ENCODE results near the gene ASPSCR1. TPM values are rescaled to one million over a fixed set of nuclear protein-coding genes. Genes with fewer than 3 reads are reported as not detected.
A peak's percentile ranks its signal among the peaks of the same experiment; 100 is the strongest.
"Not testable (repeated sequence)": the region's sequence is repeated elsewhere in the genome, so short reads cannot be mapped to it uniquely, and the experiment has no call there.

Gene ASPSCR1
- total and polyA plus RNA-seq, 9 donors, result 22.5 to 35.9 (median 27.5) TPM

- whole genome bisulfite sequencing (ENCODE audit: insufficient coverage), result 30% methylated on average over 7 of the region's 12 CpGs
These were observed 35.3 kb upstream of the ASPSCR1 start for GRCh38 chr17:81942167-81942553.

GRCh38 chr17:81944858-81945257, 32.6 kb upstream of the ASPSCR1 start:
- Histone ChIP-seq H3K4me3 (ENCODE audit: low read length) (no peak overlapping the region), H3K9me3 (replicated peaks; ENCODE audit: control insufficient read depth, low read depth, low read length) (no peaks in the 10 kb centered on the region), H3K27me3 (ENCODE audit: control insufficient read depth, insufficient read depth, low read length) (peaks cover 13% of the 10 kb centered on the region), H3K27ac (ENCODE audit: low read length) (no peak overlapping the region), H3K4me1 (ENCODE audit: control insufficient read depth, insufficient read depth, low read length) (peaks cover 27% of the 10 kb centered on the region), H3K36me3 (ENCODE audit: control insufficient read depth, insufficient read depth, low read length) (no peaks in the 10 kb centered on the region)
- DNase-seq, result no peak
- WGBS (ENCODE audit: insufficient coverage), result 84% methylated on average over 6 of the region's 9 CpGs

More at GRCh38 chr17:81942167-81942553, 35.3 kb upstream of the ASPSCR1 start:
- H3K27me3 ChIP-seq (ENCODE audit: control insufficient read depth, insufficient read depth, low read length), result peaks cover 13% of the 10 kb centered on the region
- H3K4me1 ChIP-seq (ENCODE audit: control insufficient read depth, insufficient read depth, low read length), result peaks cover 48% of the 10 kb centered on the region
- peak overlapping the region; percentile 89 for H3K27ac ChIP-seq (ENCODE audit: low read length)
- peak overlapping the region; percentile 13 for H3K4me3 ChIP-seq (ENCODE audit: low read length)
- H3K9me3 ChIP-seq (replicated peaks; ENCODE audit: control insufficient read depth, low read depth, low read length), result no peaks in the 10 kb centered on the region
- DNase-seq, result no peak
- no peaks in the 10 kb centered on the region for H3K36me3 ChIP-seq (ENCODE audit: control insufficient read depth, insufficient read depth, low read length)

GRCh38 chr17:81947189-81947588, 30.2 kb upstream of the ASPSCR1 start, which contains the start of gene MYADML2:
Gene MYADML2 (minus strand): TSS chr17:81947233. CDS start chr17:81941741, 5,492 bp downstream.
- no peaks in the 10 kb centered on the region for H3K9me3 ChIP-seq (replicated peaks; ENCODE audit: control insufficient read depth, low read depth, low read length)
- no peaks in the 10 kb centered on the region for H3K36me3 ChIP-seq (ENCODE audit: control insufficient read depth, insufficient read depth, low read length)
- DNase-seq, result no peak
- WGBS (ENCODE audit: insufficient coverage), result 90% methylated on average over 6 of the region's 13 CpGs
- no peak within 1 kb of the TSS for H3K27ac ChIP-seq (ENCODE audit: low read length)
- H3K4me3 ChIP-seq (ENCODE audit: low read length), result no peak within 1 kb of the TSS
- H3K27me3 ChIP-seq (ENCODE audit: control insufficient read depth, insufficient read depth, low read length), result peaks cover 10% of the 10 kb centered on the region
- H3K4me1 ChIP-seq (ENCODE audit: control insufficient read depth, insufficient read depth, low read length), result peaks cover 4% of the 10 kb centered on the region

- no peak overlapping the region for H3K27ac ChIP-seq (ENCODE audit: low read length)
- no peaks in the 10 kb centered on the region for H3K36me3 ChIP-seq (ENCODE audit: control insufficient read depth, insufficient read depth, low read length)
- H3K4me1 ChIP-seq (ENCODE audit: control insufficient read depth, insufficient read depth, low read length), result no peaks in the 10 kb centered on the region
- DNase-seq, result no peak
- WGBS (ENCODE audit: insufficient coverage), result 69% methylated on average over 12 of the region's 17 CpGs
- peaks cover 9% of the 10 kb centered on the region for H3K27me3 ChIP-seq (ENCODE audit: control insufficient read depth, insufficient read depth, low read length)
- H3K4me3 ChIP-seq (ENCODE audit: low read length), result no peak overlapping the region
- H3K9me3 ChIP-seq (replicated peaks; ENCODE audit: control insufficient read depth, low read depth, low read length), result no peaks in the 10 kb centered on the region
These were observed 28.6 kb upstream of the ASPSCR1 start for GRCh38 chr17:81948635-81949378.

GRCh38 chr17:81950501-81950900, 26.9 kb upstream of the ASPSCR1 start:
- Histone ChIP-seq H3K4me1 (ENCODE audit: control insufficient read depth, insufficient read depth, low read length) (no peaks in the 10 kb centered on the region), H3K36me3 (ENCODE audit: control insufficient read depth, insufficient read depth, low read length) (no peaks in the 10 kb centered on the region), H3K27ac (ENCODE audit: low read length) (no peak overlapping the region), H3K4me3 (ENCODE audit: low read length) (no peak overlapping the region), H3K9me3 (replicated peaks; ENCODE audit: control insufficient read depth, low read depth, low read length) (no peaks in the 10 kb centered on the region), H3K27me3 (ENCODE audit: control insufficient read depth, insufficient read depth, low read length) (peaks cover 2% of the 10 kb centered on the region)
- DNase-seq, result no peak
- WGBS (ENCODE audit: insufficient coverage), result 91% methylated on average over 10 of the region's 15 CpGs

GRCh38 chr17:81951785-81952684, 25.4 kb upstream of the ASPSCR1 start:
- Histone ChIP-seq H3K27me3 (ENCODE audit: control insufficient read depth, insufficient read depth, low read length) (peaks cover 4% of the 10 kb centered on the region), H3K36me3 (ENCODE audit: control insufficient read depth, insufficient read depth, low read length) (no peaks in the 10 kb centered on the region), H3K4me3 (ENCODE audit: low read length) (no peak overlapping the region), H3K9me3 (replicated peaks; ENCODE audit: control insufficient read depth, low read depth, low read length) (no peaks in the 10 kb centered on the region), H3K4me1 (ENCODE audit: control insufficient read depth, insufficient read depth, low read length) (no peaks in the 10 kb centered on the region), H3K27ac (ENCODE audit: low read length) (no peak overlapping the region)
- WGBS (ENCODE audit: insufficient coverage), result 77% methylated on average over 8 of the region's 13 CpGs
- DNase-seq, result no peak

- DNase-seq, result no peak
- Histone ChIP-seq H3K27me3 (ENCODE audit: control insufficient read depth, insufficient read depth, low read length) (peaks cover 8% of the 10 kb centered on the region), H3K27ac (ENCODE audit: low read length) (no peak overlapping the region), H3K4me3 (ENCODE audit: low read length) (no peak overlapping the region), H3K4me1 (ENCODE audit: control insufficient read depth, insufficient read depth, low read length) (no peaks in the 10 kb centered on the region), H3K36me3 (ENCODE audit: control insufficient read depth, insufficient read depth, low read length) (no peaks in the 10 kb centered on the region), H3K9me3 (replicated peaks; ENCODE audit: control insufficient read depth, low read depth, low read length) (no peaks in the 10 kb centered on the region)
- 68% methylated on average over 14 of the region's 16 CpGs for WGBS (ENCODE audit: insufficient coverage)
These were observed 24.6 kb upstream of the ASPSCR1 start for GRCh38 chr17:81952792-81953228.

- not testable (repeated sequence) for DNase-seq; H3K27ac ChIP-seq (ENCODE audit: low read length); H3K9me3 ChIP-seq (replicated peaks; ENCODE audit: control insufficient read depth, low read depth, low read length); H3K4me1 ChIP-seq (ENCODE audit: control insufficient read depth, insufficient read depth, low read length); H3K36me3 ChIP-seq (ENCODE audit: control insufficient read depth, insufficient read depth, low read length); H3K4me3 ChIP-seq (ENCODE audit: low read length)
- 60% methylated on average over 3 of the region's 5 CpGs for WGBS (ENCODE audit: insufficient coverage)
- H3K27me3 ChIP-seq (ENCODE audit: control insufficient read depth, insufficient read depth, low read length), result peaks cover 15% of the 10 kb centered on the region
These were observed 24.0 kb upstream of the ASPSCR1 start for GRCh38 chr17:81953443-81953842.

GRCh38 chr17:81954131-81955057, 23.0 kb upstream of the ASPSCR1 start:
- Histone ChIP-seq H3K4me1 (ENCODE audit: control insufficient read depth, insufficient read depth, low read length) (peaks cover 8% of the 10 kb centered on the region), H3K27ac (ENCODE audit: low read length) (no peak overlapping the region), H3K36me3 (ENCODE audit: control insufficient read depth, insufficient read depth, low read length) (no peaks in the 10 kb centered on the region), H3K4me3 (ENCODE audit: low read length) (no peak overlapping the region), H3K27me3 (ENCODE audit: control insufficient read depth, insufficient read depth, low read length) (peaks cover 24% of the 10 kb centered on the region), H3K9me3 (replicated peaks; ENCODE audit: control insufficient read depth, low read depth, low read length) (no peaks in the 10 kb centered on the region)
- WGBS (ENCODE audit: insufficient coverage), result 76% methylated on average over 5 of the region's 19 CpGs
- no peak for DNase-seq

Measured in muscle of leg (tissue), 11 donors.